ENCODE results near the gene TRAPPC11. TPM values are rescaled to one million over a fixed set of nuclear protein-coding genes. Genes with fewer than 3 reads are reported as not detected.
"Not testable (repeated sequence)": the region's sequence is repeated elsewhere in the genome, so short reads cannot be mapped to it uniquely, and the experiment has no call there.

The TRAPPC11 gene
- total RNA-seq, 2 donors from 2014 or later, result 19.5 to 21.6 TPM

DNA sequence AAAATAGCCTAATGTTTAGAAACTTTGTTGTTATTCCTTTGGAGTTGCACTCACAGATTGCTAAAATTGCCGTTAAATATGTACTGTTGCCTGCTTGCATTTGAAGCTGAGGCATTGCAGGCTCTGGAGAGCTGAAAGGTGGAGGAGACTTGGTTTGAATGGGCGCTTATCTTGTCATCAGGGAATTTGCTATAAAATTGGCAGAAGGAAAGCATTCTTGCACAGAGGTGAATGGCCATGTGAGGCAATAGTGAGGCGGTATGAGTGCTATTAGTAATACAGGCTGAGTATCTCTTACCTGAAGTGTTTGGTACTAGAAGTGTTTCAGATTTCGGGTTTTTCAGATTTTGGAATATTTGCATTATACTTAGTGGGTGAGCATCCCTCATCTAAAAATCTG is 41.3 kb downstream of the TRAPPC11 start:
- peak in 1 of 2 donors; percentile 45 for ATAC-seq
- no peak for DNase-seq

DNA sequence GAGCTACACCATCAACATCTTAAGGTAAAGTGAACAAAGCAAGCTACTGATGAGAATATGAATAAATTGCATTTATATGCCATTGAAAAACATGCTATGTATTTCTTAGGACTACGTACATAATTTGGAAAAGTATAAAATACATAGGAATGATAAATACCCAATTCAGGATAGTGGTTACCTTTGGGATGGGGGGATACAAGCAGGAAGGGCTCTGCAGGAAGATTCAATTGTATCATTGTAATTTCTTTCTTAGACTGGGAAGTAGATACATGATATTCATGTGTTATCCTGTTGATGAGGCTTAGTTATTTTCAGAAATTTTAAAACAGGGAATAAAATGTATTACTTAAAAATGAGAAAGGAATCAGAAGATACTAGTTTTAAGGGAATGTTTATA is 43.4 kb downstream of the TRAPPC11 start:
- intact Hi-C loops (cut with DNase I), result no loop called here
- ATAC-seq, result no peak
- no peak for DNase-seq

More for the DNA sequence above, 41.3 kb downstream of the TRAPPC11 start:
- intact Hi-C loops (cut with DNase I), result no loop called here

DNA sequence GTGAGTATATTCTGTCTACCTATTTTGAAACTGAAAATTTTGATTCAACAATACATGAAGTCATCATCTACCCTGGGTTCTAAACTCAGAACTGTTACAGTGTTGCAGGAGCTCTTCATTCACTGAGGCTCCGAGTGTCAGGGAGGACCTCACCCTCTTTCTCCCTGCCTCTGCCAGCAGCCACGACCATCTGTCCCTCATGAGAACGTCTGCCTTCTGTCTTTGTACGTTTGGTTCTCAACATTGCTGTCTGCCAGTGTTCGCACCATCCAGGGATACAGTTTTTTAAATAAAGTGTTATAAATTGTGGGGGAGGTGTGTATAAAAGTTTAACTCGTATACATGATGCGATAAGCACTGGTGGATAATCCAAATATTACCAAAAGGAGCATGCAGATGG is 55.5 kb downstream of the TRAPPC11 start:
- intact Hi-C loops (cut with DNase I), result no loop called here
- ATAC-seq (no peak), DNase-seq (no peak)

DNA sequence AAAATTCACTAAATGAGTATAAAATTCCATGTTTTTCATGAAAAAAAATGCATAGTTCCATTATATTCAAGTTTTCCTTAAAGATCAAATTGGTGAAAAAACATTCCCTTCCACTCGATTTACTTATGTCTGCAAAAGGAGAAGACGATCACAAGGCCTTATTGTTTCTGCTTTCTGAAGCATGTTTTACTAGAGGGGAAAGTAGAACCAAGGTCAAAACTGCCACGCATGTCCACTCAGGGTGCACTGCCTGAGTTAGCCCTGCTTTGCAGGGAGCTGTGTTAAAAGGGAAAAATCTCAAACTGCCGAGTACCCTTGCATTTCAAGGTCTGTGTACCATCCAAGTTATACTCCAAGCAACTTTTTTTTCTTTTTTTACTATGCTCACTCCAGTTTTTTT is 57.2 kb downstream of the TRAPPC11 start:
- DNase-seq (no peak), ATAC-seq (no peak)
- intact Hi-C loops (cut with DNase I), result no loop called here

DNA sequence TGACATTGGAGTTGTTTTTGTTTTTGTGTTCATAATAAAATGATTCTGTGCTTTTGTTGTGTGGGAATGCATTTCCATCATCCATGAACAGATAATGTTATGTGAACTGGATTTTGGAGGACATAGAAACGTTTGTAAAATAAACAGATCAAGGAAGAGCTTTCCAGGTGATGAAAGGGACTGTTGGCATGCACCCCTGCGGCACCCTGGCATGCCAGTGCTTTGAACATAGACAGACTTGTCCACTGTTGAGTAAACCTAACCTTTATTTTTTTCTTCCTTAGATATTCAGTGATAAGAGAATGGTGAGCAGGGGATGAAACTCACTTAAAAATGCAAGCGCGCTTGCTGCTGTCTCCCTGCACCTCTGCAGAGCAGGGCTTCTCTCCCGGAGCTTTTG is 59.8 kb downstream of the TRAPPC11 start:
- intact Hi-C loops (cut with DNase I), result no loop called here
- no peak for ATAC-seq
- no peak for DNase-seq

DNA sequence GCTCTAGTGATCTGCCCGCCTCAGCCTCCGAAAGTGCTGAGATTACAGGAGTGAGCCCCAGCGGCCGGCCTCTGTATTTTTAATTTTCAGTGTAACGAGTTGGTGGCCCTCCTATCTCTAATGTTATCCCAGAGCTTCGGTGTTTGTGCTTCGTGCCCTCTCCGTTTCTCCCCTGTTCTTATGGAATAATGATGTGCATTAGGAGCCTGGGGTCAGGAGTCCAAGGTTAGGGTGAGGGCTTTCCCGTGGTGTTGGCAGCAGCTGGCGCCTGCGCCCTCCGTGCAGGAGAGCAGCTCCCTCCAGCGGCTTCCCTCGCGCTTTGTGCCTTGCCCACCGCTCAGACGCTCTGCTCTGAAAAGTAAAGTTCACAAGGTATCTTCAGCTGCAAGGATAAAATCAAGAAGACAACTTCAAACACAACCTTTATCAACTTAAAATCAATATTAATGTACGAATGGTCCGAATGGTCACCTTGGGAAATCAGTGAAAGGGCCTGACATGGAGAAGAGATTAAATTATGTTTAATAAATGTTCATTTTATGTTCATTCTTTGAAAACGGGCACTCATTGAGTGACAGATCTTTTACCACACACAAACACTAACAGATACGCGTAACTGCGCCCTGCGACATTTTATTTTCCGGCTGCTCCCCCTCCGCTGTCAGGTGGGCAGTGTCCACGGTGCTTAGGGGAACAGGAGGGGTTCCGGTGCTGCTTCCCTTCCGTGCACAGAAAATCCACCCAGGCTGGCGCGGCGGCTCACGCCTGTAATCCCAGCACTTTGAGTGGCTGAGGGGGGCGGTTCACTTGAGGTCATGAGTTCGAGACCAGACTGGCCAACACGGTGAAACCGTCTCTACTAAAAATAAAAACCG is 62.4 kb downstream of the TRAPPC11 start:
- DNase-seq (peak; percentile 77), ATAC-seq (peak; percentile 85 to 88)
- intact Hi-C loops (cut with DNase I), result loop anchor here in 1 of 2 donors (10.0 kb wide), 2 partner anchors 63 to 443 kb away; no protein-coding TSS in a partner anchor

DNA sequence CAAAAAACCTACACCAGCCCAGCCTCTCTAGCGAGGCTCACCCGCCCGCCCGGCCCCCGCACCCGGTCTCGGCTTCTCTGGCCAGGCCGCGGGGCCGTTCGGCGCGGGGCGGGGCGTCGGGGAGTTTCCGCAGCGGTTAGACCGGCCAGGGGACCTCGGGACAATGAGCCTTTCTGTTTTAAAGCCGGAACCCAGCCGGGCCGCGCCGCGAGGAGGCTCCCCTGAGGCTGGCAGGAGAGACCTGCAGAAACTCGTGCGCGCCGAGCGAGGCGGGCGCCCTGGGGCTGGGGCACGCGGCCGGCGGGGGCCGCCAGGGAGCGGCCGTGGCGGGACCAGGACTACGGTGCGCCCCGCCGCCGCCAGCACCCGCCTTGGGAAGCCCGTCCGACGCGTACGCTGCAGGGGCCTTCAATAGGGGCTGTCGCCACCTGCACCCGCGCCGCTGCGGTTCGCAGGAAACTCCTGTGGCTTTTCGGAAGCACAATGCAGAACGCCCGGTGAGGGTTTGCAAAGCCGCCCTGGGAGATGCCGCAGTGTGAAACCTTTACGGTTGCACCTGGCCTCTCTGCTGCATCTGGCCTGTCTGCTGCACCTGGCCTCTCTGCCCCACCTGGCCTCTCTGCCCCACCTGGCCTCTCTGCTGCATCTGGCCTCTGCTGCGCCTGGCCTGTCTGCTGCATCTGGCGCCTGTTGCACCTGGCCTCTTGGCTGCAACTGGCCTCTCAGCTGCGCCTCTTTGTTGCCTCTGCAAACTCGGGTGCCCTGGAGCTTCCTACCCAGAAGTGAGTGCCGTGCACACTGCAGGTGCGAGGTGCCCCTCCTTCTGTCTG is 63.9 kb downstream of the TRAPPC11 start:
- intact Hi-C loops (cut with DNase I), result loop anchor here in 1 of 2 donors (10.0 kb wide), 2 partner anchors 62 to 442 kb away; no protein-coding TSS in a partner anchor
- peak; percentile 58 to 80 for ATAC-seq
- peak; percentile 72 for DNase-seq

DNA sequence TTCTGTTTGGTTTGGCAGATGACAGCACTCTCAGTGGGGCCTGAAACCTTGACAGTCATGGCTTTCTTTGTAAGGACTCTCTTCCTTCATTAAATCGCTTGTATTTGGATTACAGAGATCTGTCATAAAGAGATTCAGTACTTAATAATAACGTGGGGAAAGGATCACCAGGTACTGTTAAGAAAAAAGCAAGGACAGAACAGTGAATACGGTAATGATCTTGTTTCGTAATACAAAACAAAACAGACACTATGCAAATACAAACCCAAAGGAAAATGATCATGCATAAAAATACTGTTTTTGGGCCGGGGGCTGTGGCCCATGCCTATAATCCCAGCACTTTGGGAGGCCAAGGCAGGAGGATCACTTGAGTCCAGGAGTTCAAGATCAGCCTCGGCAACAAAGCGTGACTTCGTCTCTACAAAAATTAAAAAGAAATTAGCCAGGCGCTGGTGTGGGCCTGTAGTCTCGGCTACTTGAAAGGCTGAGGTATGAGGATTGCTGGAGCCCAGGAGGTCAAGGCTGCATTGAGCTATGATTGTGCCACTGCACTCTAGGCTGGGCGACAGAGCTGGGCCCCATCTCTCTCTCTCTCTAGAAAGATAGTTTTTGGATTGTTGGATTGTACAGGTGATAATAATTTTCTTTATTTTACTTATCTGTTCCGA is 64.6 kb downstream of the TRAPPC11 start:
- intact Hi-C loops (cut with DNase I), result loop anchor here in 1 of 2 donors (10.0 kb wide), 2 partner anchors 61 to 441 kb away; no protein-coding TSS in a partner anchor
- ATAC-seq (no peak), DNase-seq (no peak)

DNA sequence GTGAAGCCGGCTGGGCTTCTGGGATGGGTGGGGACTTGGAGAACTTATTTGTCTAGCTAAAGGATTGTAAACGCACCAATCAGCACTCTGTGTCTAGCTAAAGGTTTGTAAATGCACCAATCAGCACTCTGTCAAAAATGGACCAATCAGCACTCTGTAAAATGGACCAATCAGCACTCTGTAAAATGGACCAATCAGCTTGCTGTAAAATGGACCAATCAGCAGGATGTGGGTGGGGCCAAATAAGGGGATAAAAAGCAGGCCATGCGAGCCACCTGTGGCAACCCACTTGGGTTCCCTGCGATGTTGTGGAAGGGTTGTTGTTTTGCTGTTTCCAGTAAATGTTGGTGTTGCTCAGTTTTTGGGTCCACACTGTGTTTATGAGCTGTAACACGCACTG is 66.5 kb downstream of the TRAPPC11 start:
- DNase-seq, ATAC-seq: not testable (repeated sequence)
- intact Hi-C loops (cut with DNase I), result loop anchor here in 1 of 2 donors (10.0 kb wide), 2 partner anchors 59 to 439 kb away; no protein-coding TSS in a partner anchor

DNA sequence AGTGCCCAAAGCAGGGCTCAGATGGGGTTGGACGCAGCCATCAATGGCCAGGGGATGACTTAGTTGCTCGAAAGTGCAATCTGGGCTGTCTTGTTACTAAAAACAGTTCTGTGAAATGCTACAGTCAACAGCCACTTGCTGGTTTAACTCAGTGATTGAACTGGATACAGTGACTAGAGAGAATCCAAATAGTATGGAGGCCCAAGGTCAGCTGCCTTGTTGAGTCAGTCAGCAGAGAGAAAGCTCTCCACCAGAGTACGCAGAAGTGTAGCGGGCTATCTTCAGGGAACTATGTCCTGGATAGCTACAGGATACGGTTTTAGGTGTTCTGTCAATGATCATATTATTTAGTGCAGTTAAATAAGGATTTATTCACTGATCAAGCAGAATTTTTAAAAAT is 68.4 kb downstream of the TRAPPC11 start:
- intact Hi-C loops (cut with DNase I), result loop anchor here in 1 of 2 donors (10.0 kb wide), 2 partner anchors 57 to 437 kb away; no protein-coding TSS in a partner anchor
- DNase-seq (no peak), ATAC-seq (no peak)

DNA sequence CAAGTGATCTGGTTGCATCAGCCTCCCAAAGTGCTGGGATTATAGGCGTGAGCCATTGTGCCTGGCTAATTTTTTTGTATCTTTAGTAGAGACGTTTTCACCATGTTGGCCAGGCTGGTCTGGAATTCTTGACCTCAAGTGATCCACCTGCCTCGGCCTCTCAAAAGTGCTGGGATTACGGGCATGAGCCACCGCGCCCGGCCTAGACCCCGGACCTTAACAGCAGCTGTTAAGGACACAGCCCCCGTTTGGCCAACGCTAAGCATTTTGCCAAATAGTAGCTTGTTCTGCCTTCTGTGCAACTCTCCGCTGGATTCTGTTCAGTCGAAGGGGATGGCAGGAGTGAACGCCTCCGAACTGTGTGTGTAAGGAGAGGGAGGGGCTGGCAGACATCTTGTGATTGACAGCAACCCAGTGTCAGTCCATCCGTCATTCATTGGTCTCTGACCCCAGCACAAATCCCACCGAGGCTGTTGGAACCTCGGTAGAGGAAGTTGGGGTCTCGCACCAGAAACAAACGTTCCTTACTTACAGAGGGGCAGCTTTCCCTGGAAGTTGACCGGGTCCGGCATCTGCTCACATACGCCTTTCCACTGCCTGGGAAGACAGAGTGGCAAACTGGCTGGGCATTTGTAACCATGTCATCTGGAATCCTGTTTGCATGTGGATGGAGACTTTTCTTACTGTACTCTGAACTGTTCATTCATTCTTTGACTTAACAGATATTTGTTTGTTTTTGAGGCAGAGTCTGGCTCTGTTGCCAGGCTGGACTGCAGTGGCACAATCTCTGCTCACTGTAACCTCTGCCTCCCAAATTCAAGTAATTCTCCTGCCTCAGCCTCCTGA is 69.4 kb downstream of the TRAPPC11 start:
- intact Hi-C loops (cut with DNase I), result loop anchor here in 1 of 2 donors (10.0 kb wide), 2 partner anchors 56 to 436 kb away; no protein-coding TSS in a partner anchor
- ATAC-seq, result no peak
- DNase-seq, result no peak

DNA sequence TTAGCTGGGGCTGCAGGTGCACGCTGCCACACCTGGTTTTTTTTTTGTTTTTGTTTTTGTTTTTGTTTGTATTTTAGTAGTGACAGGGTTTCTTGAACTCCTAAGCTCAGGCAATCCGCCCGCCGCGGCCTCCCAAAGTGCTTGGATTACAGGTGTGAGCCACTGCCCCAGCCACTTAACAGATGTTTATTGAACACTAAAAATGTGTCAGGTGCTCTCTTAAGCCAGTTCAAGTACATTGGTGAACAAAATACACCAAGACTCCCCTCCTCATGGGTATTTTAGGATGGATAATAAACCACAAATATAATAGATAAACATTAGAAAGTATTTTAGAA is 69.9 kb downstream of the TRAPPC11 start:
- no peak for ATAC-seq
- intact Hi-C loops (cut with DNase I), result loop anchor here in 1 of 2 donors (10.0 kb wide), 2 partner anchors 56 to 436 kb away; no protein-coding TSS in a partner anchor
- no peak for DNase-seq

DNA sequence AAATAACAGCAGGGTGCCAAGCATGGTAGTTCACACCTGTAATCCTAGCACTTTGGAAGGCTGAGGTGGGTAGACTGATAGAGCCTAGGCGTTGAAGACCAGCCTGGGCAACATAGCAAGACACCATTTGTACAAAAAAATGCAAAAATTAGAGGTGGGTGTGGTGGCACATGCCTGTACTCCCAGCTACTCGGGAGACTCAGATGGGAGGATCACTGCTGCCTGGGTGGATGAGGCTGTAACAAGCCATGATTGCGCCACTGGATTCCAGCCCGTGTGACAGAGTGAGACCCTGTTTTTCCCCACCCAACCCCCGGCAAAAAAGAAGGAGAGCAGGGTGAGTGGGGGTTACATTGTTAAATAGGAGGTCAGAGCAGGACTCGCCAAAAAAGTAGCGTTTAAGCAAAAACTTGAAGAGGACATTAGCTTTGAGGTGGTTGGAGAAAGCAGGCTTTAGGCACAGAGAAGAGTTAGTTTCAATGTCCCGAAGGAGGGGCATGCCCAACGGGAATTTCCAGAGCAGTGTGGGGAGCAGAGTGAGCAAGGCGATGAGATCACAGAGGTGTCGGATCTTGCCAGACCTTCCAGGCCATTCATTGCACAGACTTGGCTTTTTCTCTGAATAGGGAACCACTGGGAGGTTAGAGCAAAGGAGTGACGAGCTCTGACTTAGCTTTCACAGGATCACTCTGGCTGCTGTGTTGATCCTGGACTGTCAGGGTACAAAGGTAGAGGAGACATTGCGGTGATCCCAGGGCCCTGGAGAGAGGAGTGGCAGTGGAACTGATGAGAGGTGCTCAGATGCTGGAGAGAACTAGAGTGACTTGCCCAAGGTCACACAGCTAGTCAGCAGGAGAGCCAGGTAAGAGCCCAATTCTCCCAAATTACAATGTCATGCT is 70.6 kb downstream of the TRAPPC11 start:
- intact Hi-C loops (cut with DNase I), result loop anchor here in 1 of 2 donors (10.0 kb wide), 2 partner anchors 55 to 435 kb away; no protein-coding TSS in a partner anchor
- DNase-seq, result no peak
- ATAC-seq, result no peak

DNA sequence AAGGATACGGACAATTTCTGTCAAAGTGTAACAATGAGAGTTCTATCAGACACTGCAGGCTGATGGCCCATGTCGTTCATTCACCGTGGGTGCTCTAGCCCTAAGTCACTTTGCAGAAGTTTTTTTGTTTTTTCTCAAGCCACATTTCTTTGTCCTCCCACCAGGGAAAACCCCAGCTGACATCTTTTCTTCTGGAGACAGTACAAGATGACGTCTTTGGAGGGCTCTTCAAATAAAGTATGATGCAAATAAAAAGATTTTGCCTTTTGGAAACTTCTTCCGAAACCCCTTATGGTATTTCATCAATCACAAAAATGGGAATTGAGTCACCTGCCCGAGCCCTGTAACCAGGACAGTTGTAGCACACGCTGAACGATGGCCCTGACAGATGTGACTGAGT is 73.2 kb downstream of the TRAPPC11 start:
- DNase-seq (no peak), ATAC-seq (no peak)
- intact Hi-C loops (cut with DNase I), result no loop called here

DNA sequence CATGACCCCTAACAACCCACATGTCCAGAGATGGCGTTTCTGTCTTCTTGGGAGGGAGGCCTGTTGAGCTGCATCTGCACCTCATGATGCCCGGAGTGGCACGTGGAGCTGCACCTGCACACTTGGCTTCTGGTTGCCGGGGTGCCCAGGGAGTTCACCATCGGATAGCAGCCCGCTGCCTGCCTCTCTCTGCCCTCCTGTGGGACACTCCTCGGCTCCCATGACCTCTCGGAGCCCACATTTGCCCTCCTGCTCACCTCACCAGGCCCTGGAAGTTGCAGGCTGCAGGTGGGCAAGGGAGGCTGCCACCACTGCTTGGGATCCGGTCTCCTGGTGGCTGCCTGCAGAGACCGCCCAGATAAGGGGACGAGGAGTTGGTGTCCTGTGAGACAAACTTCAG is 74.1 kb downstream of the TRAPPC11 start:
- no peak for ATAC-seq
- intact Hi-C loops (cut with DNase I), result no loop called here
- DNase-seq, result no peak

DNA sequence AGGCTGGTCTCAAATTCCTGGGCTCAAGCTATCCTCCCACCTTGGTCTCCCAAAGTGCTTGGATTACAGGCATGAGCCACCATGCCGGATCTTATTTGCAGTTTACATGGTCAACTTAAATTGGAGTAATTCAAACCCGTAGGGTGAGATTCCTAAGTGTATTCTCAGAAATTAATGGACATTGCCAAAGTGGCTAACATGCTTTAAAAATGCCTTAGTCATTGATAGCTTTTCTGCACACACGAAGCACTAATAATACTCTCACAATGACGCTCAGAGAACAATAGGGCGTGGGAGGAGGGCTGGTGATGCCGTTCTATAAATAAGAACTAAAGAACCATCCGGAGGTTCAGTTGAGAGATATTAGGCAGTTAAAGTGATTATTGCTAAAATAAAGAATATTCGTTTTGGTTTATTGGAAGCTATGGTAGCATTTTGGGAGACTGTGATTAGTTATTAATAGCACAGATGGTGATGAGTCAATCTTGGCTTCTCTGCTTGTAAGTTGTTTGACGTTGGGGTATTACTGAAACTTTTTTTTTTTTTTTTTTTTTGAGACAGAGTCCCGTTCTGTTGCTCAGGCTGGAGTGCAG is 79.1 kb downstream of the TRAPPC11 start:
- DNase-seq (no peak), ATAC-seq (peak in 1 of 2 donors; percentile 40)
- intact Hi-C loops (cut with DNase I), result no loop called here

DNA sequence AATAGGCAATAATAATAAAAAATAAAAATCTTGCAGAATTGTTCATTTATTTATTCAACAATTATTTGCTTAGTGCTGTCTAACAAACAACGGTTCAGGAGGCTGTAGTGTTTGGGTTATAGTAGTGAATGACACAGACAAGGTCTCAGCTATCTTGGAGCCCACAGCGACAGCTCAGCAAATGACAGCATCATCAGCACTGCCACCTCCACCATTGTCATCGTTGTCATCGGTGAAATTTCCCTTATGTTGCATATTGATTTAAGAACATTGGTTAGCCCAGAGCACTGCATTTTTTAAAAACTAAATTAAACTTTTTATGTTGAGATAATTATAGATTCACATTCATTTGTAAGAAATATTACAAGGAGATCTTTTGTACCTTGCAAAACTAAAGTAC is 79.9 kb downstream of the TRAPPC11 start:
- intact Hi-C loops (cut with DNase I), result no loop called here
- no peak for ATAC-seq
- DNase-seq, result no peak
